Peyer's patch (tissue), 4 donors: Measurements from ENCODE around the gene HTT-AS. TPM values are rescaled to one million over a fixed set of nuclear protein-coding genes. Genes with fewer than 3 reads are reported as not detected.

Experiments used
- DNase-seq, 3 donors: peaks; one replicate each; pipeline ENCODE4 v3.0.0-alpha.2; 2017 to 2019
- H3K27ac ChIP-seq, 4 donors: fragments of 200-600 bp; sonication (generic); one replicate each; pipeline ENCODE4 v1.5.1; 2016 to 2019
- H3K27me3 ChIP-seq, 2 donors: fragments of 200-600 bp; sonication (generic); one replicate each; pipeline ENCODE4 v1.5.1; 2019
- H3K36me3 ChIP-seq, 3 donors: fragments of 200-600 bp; sonication (generic); one replicate each; pipeline ENCODE4 v1.5.1; 2016 to 2019
- H3K4me1 ChIP-seq, 4 donors: fragments of 200-600 bp; sonication (generic); one replicate each; pipeline ENCODE4 v1.5.1; 2016 to 2019
- H3K4me3 ChIP-seq, 4 donors: fragments of 200-600 bp; sonication (generic); 1 replicate in 3 of 4; 2 replicates in 1 of 4; pipeline ENCODE4 v1.5.1; 2016 to 2019; ENCODE audit warnings: mild to moderate bottlenecking in 1 of 4
- H3K9me3 ChIP-seq, 4 donors: fragments of 200-600 bp; sonication (generic); one replicate each; pipeline ENCODE4 v1.5.1; 2016 to 2019; ENCODE audit warnings: mild to moderate bottlenecking in 1 of 4
- CTCF ChIP-seq, 6 experiments: fragments of 450-650 bp in 4 of 6; fragments of 200-600 bp in 2 of 6; sonication (generic) in 1 of 6; IDR thresholded peaks; one replicate each; pipeline ENCODE4 v1.5.1; 2017 to 2019; ENCODE audit warnings: antibody characterized with exemption in 6 of 6, mild to moderate bottlenecking in 3 of 6, moderate library complexity in 1 of 6
- POLR2A ChIP-seq, 2 donors: fragments of 450-650 bp; IDR thresholded peaks; one replicate each; pipeline ENCODE4 v1.5.1; 2017; ENCODE audit warnings: antibody characterized with exemption in 2 of 2, mild to moderate bottlenecking in 2 of 2, moderate library complexity in 2 of 2
- total RNA-seq, 4 donors: library from RNA; depleted of rRNA; stranded (reverse); fragments of >200 nt; gene quantifications; one replicate each; pipeline ENCODE4 v1.1.0, GENCODE V29; 2016

Gene HTT-AS
- total RNA-seq, 4 donors from 2014 or later: not detected

GRCh38 chr4:3021627-3022026 lies 52.7 kb downstream of the HTT-AS start:
- H3K27ac ChIP-seq: no peak overlapping the region
- TF ChIP-seq POLR2A (IDR thresholded peaks at IDR 0.05) (no peak), CTCF (IDR thresholded peaks at IDR 0.05) (no peak)
- no peak overlapping the region for H3K4me3 ChIP-seq
- no peaks in the 10 kb centered on the region for H3K4me1 ChIP-seq
- H3K9me3 ChIP-seq: no peaks in the 10 kb centered on the region
- no peaks in the 10 kb centered on the region for H3K36me3 ChIP-seq
- DNase-seq: no peak
- H3K27me3 ChIP-seq: no peaks in the 10 kb centered on the region

- Histone ChIP-seq H3K27me3 (no peaks in the 10 kb centered on the region), H3K36me3 (no peaks in the 10 kb centered on the region), H3K9me3 (no peaks in the 10 kb centered on the region), H3K4me1 (no peaks in the 10 kb centered on the region), H3K27ac (no peak overlapping the region), H3K4me3 (no peak overlapping the region)
- TF ChIP-seq CTCF (IDR thresholded peaks at IDR 0.05): no peak
- no peak for TF ChIP-seq POLR2A (IDR thresholded peaks at IDR 0.05)
- no peak for DNase-seq
Observed at GRCh38 chr4:3021127-3021526, 53.2 kb downstream of the HTT-AS start.

GRCh38 chr4:3019145-3019846 lies 55.0 kb downstream of the HTT-AS start:
- no peaks in the 10 kb centered on the region for H3K4me1 ChIP-seq
- TF ChIP-seq POLR2A (IDR thresholded peaks at IDR 0.05) (no peak), CTCF (IDR thresholded peaks at IDR 0.05) (no peak)
- H3K9me3 ChIP-seq: no peaks in the 10 kb centered on the region
- no peaks in the 10 kb centered on the region for H3K27me3 ChIP-seq
- H3K27ac ChIP-seq: no peak overlapping the region
- no peak for DNase-seq
- no peaks in the 10 kb centered on the region for H3K36me3 ChIP-seq
- H3K4me3 ChIP-seq: no peak overlapping the region

- no peak for DNase-seq
- Histone ChIP-seq H3K4me1 (no peaks in the 10 kb centered on the region), H3K4me3 (no peak overlapping the region), H3K36me3 (no peaks in the 10 kb centered on the region), H3K27ac (no peak overlapping the region), H3K27me3 (no peaks in the 10 kb centered on the region), H3K9me3 (no peaks in the 10 kb centered on the region)
- TF ChIP-seq POLR2A (IDR thresholded peaks at IDR 0.05) (no peak), CTCF (IDR thresholded peaks at IDR 0.05) (no peak)
Observed at GRCh38 chr4:3017504-3017903, 56.8 kb downstream of the HTT-AS start.

GRCh38 chr4:3016961-3017360 lies 57.4 kb downstream of the HTT-AS start:
- H3K4me1 ChIP-seq: no peaks in the 10 kb centered on the region
- H3K4me3 ChIP-seq: no peak overlapping the region
- H3K36me3 ChIP-seq: no peaks in the 10 kb centered on the region
- DNase-seq: no peak
- TF ChIP-seq CTCF (IDR thresholded peaks at IDR 0.05) (no peak), POLR2A (IDR thresholded peaks at IDR 0.05) (no peak)
- H3K27ac ChIP-seq: no peak overlapping the region
- no peaks in the 10 kb centered on the region for H3K9me3 ChIP-seq
- H3K27me3 ChIP-seq: no peaks in the 10 kb centered on the region
